Hindlimb muscle (tissue), 1 donor: ENCODE measurements around the gene TRIM40. TPM values are rescaled to one million over a fixed set of nuclear protein-coding genes. Genes with fewer than 3 reads are reported as not detected.

Experiments used
- polyA plus RNA-seq: library from polyadenylated mRNA; unstranded; fragments of 120-200 nt; gene quantifications from one replicate; pipeline ENCODE4 v1.2.1, GENCODE V29; 2013; ENCODE audit not compliant: insufficient read length

Gene TRIM40
- polyA plus RNA-seq, 1 donor, result not detected

Other genes with a start within 250 kb of the TRIM40 start
- 118 TPM for gene HLA-A, start 193.6 kb upstream of the TRIM40 start, polyA plus RNA-seq
- 19.2 TPM for gene POLR1H, start 74.9 kb upstream of the TRIM40 start, polyA plus RNA-seq
- 31.0 TPM for gene PPP1R11, start 68.9 kb upstream of the TRIM40 start, polyA plus RNA-seq
- 0.35 TPM for gene RNF39, start 60.4 kb upstream of the TRIM40 start, polyA plus RNA-seq
- gene TRIM31, start 23.1 kb upstream of the TRIM40 start, polyA plus RNA-seq, result not detected
- 0.86 TPM for gene TRIM10, start 25.1 kb downstream of the TRIM40 start, polyA plus RNA-seq
- not detected for gene TRIM15, start 27.4 kb downstream of the TRIM40 start, polyA plus RNA-seq
- gene TRIM26, start 77.3 kb downstream of the TRIM40 start, polyA plus RNA-seq, result 15.2 TPM
- gene TRIM39, start 190.8 kb downstream of the TRIM40 start, polyA plus RNA-seq, result 7.2 TPM
- 18.8 TPM for gene RPP21, start 209.0 kb downstream of the TRIM40 start, polyA plus RNA-seq